ENCODE measurements around the gene FADS6. TPM values are rescaled to one million over a fixed set of nuclear protein-coding genes. Genes with fewer than 3 reads are reported as not detected.

Gene FADS6
- total and polyA plus RNA-seq, 2 of the 13 experiments (the other 11 are each of a cell fraction or from before 2014, with no cell fraction given) = 0.11 TPM

DNA sequence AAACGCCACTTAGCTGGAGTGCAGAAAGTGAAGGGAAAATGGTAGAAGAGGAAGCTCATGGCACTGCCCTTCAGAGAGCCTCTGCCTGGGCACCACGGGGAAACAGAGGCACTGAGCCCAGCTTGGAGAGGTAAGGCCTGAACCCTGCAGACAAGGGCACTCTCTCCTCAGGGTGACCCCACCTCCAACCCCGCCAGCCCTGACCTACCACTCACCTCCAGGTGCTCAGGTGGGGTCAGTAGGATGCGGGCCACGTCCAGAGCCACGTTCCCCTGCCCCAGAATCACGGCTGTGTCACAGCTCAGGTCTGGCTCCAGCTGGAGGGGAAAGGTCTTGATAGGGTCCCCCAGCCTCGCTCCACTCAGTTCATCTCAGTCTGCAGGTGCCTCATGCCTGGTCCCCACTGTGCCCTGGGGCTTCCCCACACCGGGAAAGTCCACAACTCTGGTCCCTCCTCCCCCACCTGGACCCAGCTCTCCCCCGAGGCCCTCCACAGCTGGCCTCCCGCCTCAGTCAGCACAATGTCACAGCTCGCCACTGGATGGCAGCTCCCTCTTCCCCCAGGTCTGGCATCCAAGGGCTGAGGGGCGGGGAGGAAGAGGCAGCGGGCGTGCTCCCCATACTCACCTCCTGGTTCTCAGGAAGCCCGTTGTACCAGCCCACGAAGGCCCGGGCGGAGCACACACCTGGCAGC lies 27.8 kb downstream of the FADS6 start:
- Histone ChIP-seq H3K27ac (ENCODE audit: extremely low read length, insufficient read depth, low read length) (no peak overlapping the region), H3K4me1 (ENCODE audit: insufficient read depth, low read length) (peaks cover 59% of the 10 kb centered on the region), H3K79me2 (ENCODE audit: insufficient read depth, low read length) (no peaks in the 10 kb centered on the region), H4K20me1 (ENCODE audit: insufficient read depth, low read length) (no peaks in the 10 kb centered on the region), H3K9ac (ENCODE audit: insufficient read depth, low read depth, low read length) (no peak overlapping the region), H3K36me3 (replicated peaks in 1 of 2; ENCODE audit: control insufficient read depth in 1 of 2, insufficient read depth in 2 of 2, low read length in 2 of 2) (peaks cover 4 to 5% of the 10 kb centered on the region in 2 experiments; a peak in 4 of 5 replicates), H3K4me2 (ENCODE audit: low read depth, low read length) (no peak overlapping the region), H3K27me3 (ENCODE audit: control insufficient read depth in 1 of 2, insufficient read depth in 2 of 2, low read length in 2 of 2) (peaks cover 0 to 5% of the 10 kb centered on the region in 2 experiments; a peak in 2 of 5 replicates), H3K4me3 (replicated peaks in 1 of 3; ENCODE audit: insufficient read depth in 1 of 3, low read depth in 2 of 3, low read length in 3 of 3) (no peak overlapping the region), H3K9me3 (ENCODE audit: low read length) (no peaks in the 10 kb centered on the region), H2AFZ (ENCODE audit: low read length) (no peak overlapping the region)
- ATAC-seq = no peak
- WGBS (ENCODE audit: low lambda C conversion rate) = 87% methylated on average over 14 of the region's 19 CpGs
- POLR2A ChIA-PET = interaction anchor here (1.1 to 1.4 kb wide), 2 partner anchors 10 to 23 kb away, joined by 3 read pairs; no protein-coding TSS in a partner anchor
- intact Hi-C loops (cut with micrococcal nuclease; ENCODE audit: unreplicated experiment) (loop anchor here (2.0 to 10.0 kb wide), 2 partner anchors 121 to 211 kb away; no protein-coding TSS in a partner anchor), in situ Hi-C loops (cut with HindIII; ENCODE audit: extremely low pct_ligation_motif_present, low pct_unique_long_range_greater_than_20kb) (no loop called here)
- DNase-seq (ENCODE audit: low spot score) = no peak
- TF ChIP-seq TAF1 (CRISPR knock-in tag; IDR thresholded peaks at IDR 0.05) (no peak), ZNF263 (CRISPR knock-in tag; IDR thresholded peaks at IDR 0.05) (peak; percentile 79), XBP1 (CRISPR knock-in tag; IDR thresholded peaks at IDR 0.05) (no peak), PATZ1 (CRISPR knock-in tag; IDR thresholded peaks at IDR 0.05) (no peak), ZNF513 (CRISPR knock-in tag; conservative IDR thresholded peaks at IDR 0.05) (no peak), ZNF776 (CRISPR knock-in tag; IDR thresholded peaks at IDR 0.05) (no peak), ZNF12 (CRISPR knock-in tag; IDR thresholded peaks at IDR 0.05) (no peak), KLF13 (CRISPR knock-in tag; IDR thresholded peaks at IDR 0.05) (no peak), ZNF337 (CRISPR knock-in tag; IDR thresholded peaks at IDR 0.05; ENCODE audit: borderline replicate concordance, low read depth) (no peak), ZBTB42 (CRISPR knock-in tag; IDR thresholded peaks at IDR 0.05) (no peak), ZNF577 (CRISPR knock-in tag; IDR thresholded peaks at IDR 0.05; ENCODE audit: borderline replicate concordance, low read depth) (no peak), NRL (CRISPR knock-in tag; IDR thresholded peaks at IDR 0.05; ENCODE audit: borderline replicate concordance) (0 out of 2 replicates have a peak, but pooled peaks have one; percentile 7)
- TF ChIP-seq, protein P1, sequence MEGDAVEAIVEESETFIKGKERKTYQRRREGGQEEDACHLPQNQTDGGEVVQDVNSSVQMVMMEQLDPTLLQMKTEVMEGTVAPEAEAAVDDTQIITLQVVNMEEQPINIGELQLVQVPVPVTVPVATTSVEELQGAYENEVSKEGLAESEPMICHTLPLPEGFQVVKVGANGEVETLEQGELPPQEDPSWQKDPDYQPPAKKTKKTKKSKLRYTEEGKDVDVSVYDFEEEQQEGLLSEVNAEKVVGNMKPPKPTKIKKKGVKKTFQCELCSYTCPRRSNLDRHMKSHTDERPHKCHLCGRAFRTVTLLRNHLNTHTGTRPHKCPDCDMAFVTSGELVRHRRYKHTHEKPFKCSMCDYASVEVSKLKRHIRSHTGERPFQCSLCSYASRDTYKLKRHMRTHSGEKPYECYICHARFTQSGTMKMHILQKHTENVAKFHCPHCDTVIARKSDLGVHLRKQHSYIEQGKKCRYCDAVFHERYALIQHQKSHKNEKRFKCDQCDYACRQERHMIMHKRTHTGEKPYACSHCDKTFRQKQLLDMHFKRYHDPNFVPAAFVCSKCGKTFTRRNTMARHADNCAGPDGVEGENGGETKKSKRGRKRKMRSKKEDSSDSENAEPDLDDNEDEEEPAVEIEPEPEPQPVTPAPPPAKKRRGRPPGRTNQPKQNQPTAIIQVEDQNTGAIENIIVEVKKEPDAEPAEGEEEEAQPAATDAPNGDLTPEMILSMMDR (CRISPR knock-in tag; IDR thresholded peaks at IDR 0.05) = peak; percentile 38
- BruUV-seq (replicated peaks) = no TSS peak
- FAIRE-seq = no peak
- CTCF ChIA-PET (ENCODE audit: low intra/inter-chr PET ratio, low total read pairs) = interaction anchor here (0.7 to 1.9 kb wide), 4 partner anchors 23 to 121 kb away, joined by 3 to 26 read pairs (median 6); no protein-coding TSS in a partner anchor
